ACC112 (cell line): ENCODE measurements around the gene ARAF.

Source experiments
- H2AFZ ChIP-seq: fragments of 200-600 bp; sonication (generic); one replicate; pipeline ENCODE4 v1.6.0; 2017; ENCODE audit warnings: antibody characterized with exemption, low read length; ENCODE audit not compliant: unreplicated experiment
- H3K27ac ChIP-seq: fragments of 200-600 bp; sonication (generic); 2 replicates; pipeline ENCODE4 v1.5.1; 2014; ENCODE audit warnings: low read depth, mild to moderate bottlenecking, antibody characterized with exemption, low read length, moderate library complexity
- H3K27me3 ChIP-seq: fragments of 200-600 bp; sonication (generic); 2 replicates; pipeline ENCODE4 v1.6.1; 2014; ENCODE audit warnings: mild to moderate bottlenecking, antibody characterized with exemption, low read length, moderate library complexity, mixed read lengths; ENCODE audit not compliant: insufficient read depth
- H3K36me3 ChIP-seq: fragments of 200-600 bp; sonication (generic); 2 replicates; pipeline ENCODE4 v1.6.1; 2016; ENCODE audit warnings: mild to moderate bottlenecking, antibody characterized with exemption, low read length, moderate library complexity, mixed read lengths; ENCODE audit not compliant: insufficient read depth
- H3K4me1 ChIP-seq: fragments of 200-600 bp; sonication (generic); one replicate; pipeline ENCODE4 v1.6.1; 2016; ENCODE audit warnings: low read length, mixed read lengths; ENCODE audit not compliant: insufficient read depth, unreplicated experiment, control insufficient read depth
- H3K4me3 ChIP-seq: fragments of 200-600 bp; sonication (generic); 2 replicates; pipeline ENCODE4 v1.5.1; 2014; ENCODE audit warnings: mild to moderate bottlenecking, low read depth, low read length
- H3K79me2 ChIP-seq: fragments of 200-600 bp; sonication (generic); one replicate; pipeline ENCODE4 v1.6.0; 2016; ENCODE audit warnings: low read length; ENCODE audit not compliant: control insufficient read depth, unreplicated experiment, insufficient read depth

ARAF gene

GRCh38 chrX:47607091-47607490 is 46.1 kb downstream of the ARAF start:
- Histone ChIP-seq H2AFZ (no peak overlapping the region), H3K4me3 (no peak overlapping the region), H3K4me1 (no peaks in the 10 kb centered on the region), H3K27ac (no peak overlapping the region), H3K36me3 (no peaks in the 10 kb centered on the region), H3K79me2 (no peaks in the 10 kb centered on the region), H3K27me3 (no peaks in the 10 kb centered on the region)

- H3K4me3 ChIP-seq: no peak overlapping the region
- no peak overlapping the region for H2AFZ ChIP-seq
- H3K27me3 ChIP-seq: no peaks in the 10 kb centered on the region
- no peak overlapping the region for H3K27ac ChIP-seq
- H3K36me3 ChIP-seq: no peaks in the 10 kb centered on the region
- H3K79me2 ChIP-seq: no peaks in the 10 kb centered on the region
- no peaks in the 10 kb centered on the region for H3K4me1 ChIP-seq
These were observed 47.3 kb downstream of the ARAF start for GRCh38 chrX:47608130-47608810.

- no peak overlapping the region for H3K27ac ChIP-seq
- no peaks in the 10 kb centered on the region for H3K36me3 ChIP-seq
- H3K27me3 ChIP-seq: no peaks in the 10 kb centered on the region
These were observed 49.5 kb downstream of the ARAF start for GRCh38 chrX:47610511-47610910.

GRCh38 chrX:47611489-47611888 is 50.5 kb downstream of the ARAF start:
- H3K4me3 ChIP-seq: no peak overlapping the region
- no peak overlapping the region for H2AFZ ChIP-seq
- no peaks in the 10 kb centered on the region for H3K4me1 ChIP-seq
- H3K79me2 ChIP-seq: no peaks in the 10 kb centered on the region
- no peak overlapping the region for H3K27ac ChIP-seq
- H3K36me3 ChIP-seq: no peaks in the 10 kb centered on the region
- no peaks in the 10 kb centered on the region for H3K27me3 ChIP-seq

More at GRCh38 chrX:47610511-47610910, 49.5 kb downstream of the ARAF start:
- H3K4me1 ChIP-seq: no peaks in the 10 kb centered on the region
- H3K79me2 ChIP-seq: no peaks in the 10 kb centered on the region
- H3K4me3 ChIP-seq: no peak overlapping the region
- no peak overlapping the region for H2AFZ ChIP-seq

GRCh38 chrX:47611926-47612325 is 50.9 kb downstream of the ARAF start:
- H3K4me3 ChIP-seq: no peak overlapping the region
- no peak overlapping the region for H2AFZ ChIP-seq
- no peak overlapping the region for H3K27ac ChIP-seq
- no peaks in the 10 kb centered on the region for H3K27me3 ChIP-seq
- H3K36me3 ChIP-seq: no peaks in the 10 kb centered on the region
- H3K4me1 ChIP-seq: no peaks in the 10 kb centered on the region
- H3K79me2 ChIP-seq: no peaks in the 10 kb centered on the region

- Histone ChIP-seq H3K4me1 (no peaks in the 10 kb centered on the region), H3K27me3 (no peaks in the 10 kb centered on the region), H3K27ac (no peak overlapping the region), H3K4me3 (no peak overlapping the region), H3K79me2 (no peaks in the 10 kb centered on the region), H3K36me3 (no peaks in the 10 kb centered on the region), H2AFZ (no peak overlapping the region)
These were observed 51.4 kb downstream of the ARAF start for GRCh38 chrX:47612418-47612817.

GRCh38 chrX:47613082-47613481 is 52.1 kb downstream of the ARAF start:
- no peaks in the 10 kb centered on the region for H3K27me3 ChIP-seq
- H3K79me2 ChIP-seq: no peaks in the 10 kb centered on the region
- H2AFZ ChIP-seq: no peak overlapping the region
- H3K4me1 ChIP-seq: no peaks in the 10 kb centered on the region
- H3K36me3 ChIP-seq: no peaks in the 10 kb centered on the region
- no peak overlapping the region for H3K27ac ChIP-seq
- no peak overlapping the region for H3K4me3 ChIP-seq

- H3K79me2 ChIP-seq: no peaks in the 10 kb centered on the region
- no peak overlapping the region for H3K4me3 ChIP-seq
- no peak overlapping the region for H2AFZ ChIP-seq
- H3K4me1 ChIP-seq: no peaks in the 10 kb centered on the region
- no peaks in the 10 kb centered on the region for H3K27me3 ChIP-seq
- no peaks in the 10 kb centered on the region for H3K36me3 ChIP-seq
- H3K27ac ChIP-seq: no peak overlapping the region
These were observed 53.6 kb downstream of the ARAF start for GRCh38 chrX:47614618-47615017.

GRCh38 chrX:47618923-47619485 is 58.0 kb downstream of the ARAF start:
- H3K79me2 ChIP-seq: no peaks in the 10 kb centered on the region
- no peaks in the 10 kb centered on the region for H3K4me1 ChIP-seq
- 0 out of 2 replicates have a peak overlapping the region, but pooled peaks have one; percentile 47 for H3K4me3 ChIP-seq
- H3K27ac ChIP-seq: no peak overlapping the region
- H3K27me3 ChIP-seq: no peaks in the 10 kb centered on the region
- H2AFZ ChIP-seq: no peak overlapping the region
- no peaks in the 10 kb centered on the region for H3K36me3 ChIP-seq

GRCh38 chrX:47619486-47620302 is 58.7 kb downstream of the ARAF start, which contains the start of gene SYN1:
TSS of gene SYN1 (minus strand) at chrX:47619857. CDS start at chrX:47619728, 129 bp downstream.
- no peaks in the 10 kb centered on the region for H3K4me1 ChIP-seq
- no peaks in the 10 kb centered on the region for H3K36me3 ChIP-seq
- no peak within 1 kb of the TSS for H3K27ac ChIP-seq
- H3K4me3 ChIP-seq: peak within 1 kb of the TSS; percentile 47; the same call in 1 of the 2 replicates
- no peak within 1 kb of the TSS for H2AFZ ChIP-seq
- H3K79me2 ChIP-seq: no peaks in the 10 kb centered on the region
- no peaks in the 10 kb centered on the region for H3K27me3 ChIP-seq
